SK-N-MC (cell line): ENCODE data around the gene PTPRM.

Source experiments
- EZH2 ChIP-seq: fragments of 200-600 bp; sonication (generic); IDR thresholded peaks from one replicate; pipeline ENCODE4 v1.6.1; 2017; ENCODE audit warnings: antibody characterized with exemption
- POLR2AphosphoS5 ChIP-seq: IDR thresholded peaks from 2 replicates; pipeline ENCODE4 v1.6.1; 2012; ENCODE audit warnings: mild to moderate bottlenecking, low read depth, low read length, borderline replicate concordance

DNA sequence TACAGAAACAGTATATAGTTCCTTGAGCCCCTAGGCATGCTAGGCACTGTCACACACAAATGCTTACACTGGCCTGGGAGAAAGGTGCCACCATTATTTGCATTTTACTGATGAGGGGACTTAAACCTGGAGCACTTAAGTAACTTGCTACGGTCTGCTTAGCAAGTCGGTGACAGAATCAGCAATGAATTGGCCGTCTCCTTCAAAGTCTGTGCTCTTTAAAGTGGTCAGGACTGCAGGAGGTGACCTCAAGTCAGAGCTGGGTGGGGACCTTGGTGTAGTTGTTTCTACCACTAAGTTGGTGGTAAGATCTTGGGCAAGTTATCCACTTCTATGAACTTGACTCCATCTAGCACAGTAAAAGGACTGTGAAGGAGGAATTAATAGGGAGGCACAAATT is 34.8 kb downstream of the PTPRM start:
- TF ChIP-seq POLR2AphosphoS5 (no peak), EZH2 (no peak)
